AG04449 (cell line): ENCODE measurements around the gene DYRK1B.

ENCODE experiments used
- CTCF ChIA-PET: fragments of 350-600 bp; formaldehyde crosslinking; extraction: SDS; loops from one replicate; lab custom pipeline; 2021; ENCODE audit warnings: antibody characterized with exemption; lab: Yijun Ruan, JAX
- POLR2A ChIA-PET: fragments of 400-600, 350-600 bp; formaldehyde crosslinking; extraction: SDS; loops from one replicate; lab custom pipeline; 2020; ENCODE audit warnings: antibody characterized with exemption, inconsistent platforms; lab: Yijun Ruan, JAX
- DNase-seq: peaks from one replicate; pipeline ENCODE4 v3.0.0-alpha.2; 2010; ENCODE audit warnings: low read depth, low spot score
- H3K4me3 ChIP-seq: 2 replicates; pipeline ENCODE4 v1.5.1; 2011; ENCODE audit warnings: low read depth, mild to moderate bottlenecking, control low read depth, low read length
- TF ChIP-seq, protein P1 (sequence below): IDR thresholded peaks from one replicate; pipeline ENCODE4 v1.5.1; 2011; ENCODE audit warnings: mild to moderate bottlenecking, moderate library complexity, low read length, control low read depth, inconsistent platforms; ENCODE audit not compliant: insufficient read depth; ENCODE audit errors: missing control alignments

The DYRK1B gene

DNA sequence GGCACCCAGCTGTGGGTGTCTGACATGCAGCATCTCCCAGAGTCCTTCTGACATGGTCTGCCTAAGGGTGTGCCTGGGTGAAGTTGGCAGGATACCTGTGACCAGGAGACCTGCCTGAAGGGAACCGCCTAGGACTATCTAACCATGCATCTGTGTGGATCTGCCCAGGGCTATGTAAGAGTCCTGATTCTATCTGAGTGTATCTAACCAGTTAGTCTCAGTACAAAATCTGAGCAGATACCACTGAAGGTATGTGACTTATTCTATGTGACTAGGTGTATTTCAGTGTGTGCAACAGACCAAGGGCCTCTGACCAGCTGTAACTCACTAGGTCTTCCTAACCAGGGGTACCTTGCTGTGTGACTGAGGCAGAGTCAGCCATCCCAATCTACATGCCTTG lies 40.4 kb upstream of the DYRK1B start:
- POLR2A ChIA-PET, result no interaction called here
- TF ChIP-seq, protein P1, sequence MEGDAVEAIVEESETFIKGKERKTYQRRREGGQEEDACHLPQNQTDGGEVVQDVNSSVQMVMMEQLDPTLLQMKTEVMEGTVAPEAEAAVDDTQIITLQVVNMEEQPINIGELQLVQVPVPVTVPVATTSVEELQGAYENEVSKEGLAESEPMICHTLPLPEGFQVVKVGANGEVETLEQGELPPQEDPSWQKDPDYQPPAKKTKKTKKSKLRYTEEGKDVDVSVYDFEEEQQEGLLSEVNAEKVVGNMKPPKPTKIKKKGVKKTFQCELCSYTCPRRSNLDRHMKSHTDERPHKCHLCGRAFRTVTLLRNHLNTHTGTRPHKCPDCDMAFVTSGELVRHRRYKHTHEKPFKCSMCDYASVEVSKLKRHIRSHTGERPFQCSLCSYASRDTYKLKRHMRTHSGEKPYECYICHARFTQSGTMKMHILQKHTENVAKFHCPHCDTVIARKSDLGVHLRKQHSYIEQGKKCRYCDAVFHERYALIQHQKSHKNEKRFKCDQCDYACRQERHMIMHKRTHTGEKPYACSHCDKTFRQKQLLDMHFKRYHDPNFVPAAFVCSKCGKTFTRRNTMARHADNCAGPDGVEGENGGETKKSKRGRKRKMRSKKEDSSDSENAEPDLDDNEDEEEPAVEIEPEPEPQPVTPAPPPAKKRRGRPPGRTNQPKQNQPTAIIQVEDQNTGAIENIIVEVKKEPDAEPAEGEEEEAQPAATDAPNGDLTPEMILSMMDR, result no peak
- CTCF ChIA-PET, result no interaction called here
- no peak for DNase-seq
- no peak overlapping the region for H3K4me3 ChIP-seq

DNA sequence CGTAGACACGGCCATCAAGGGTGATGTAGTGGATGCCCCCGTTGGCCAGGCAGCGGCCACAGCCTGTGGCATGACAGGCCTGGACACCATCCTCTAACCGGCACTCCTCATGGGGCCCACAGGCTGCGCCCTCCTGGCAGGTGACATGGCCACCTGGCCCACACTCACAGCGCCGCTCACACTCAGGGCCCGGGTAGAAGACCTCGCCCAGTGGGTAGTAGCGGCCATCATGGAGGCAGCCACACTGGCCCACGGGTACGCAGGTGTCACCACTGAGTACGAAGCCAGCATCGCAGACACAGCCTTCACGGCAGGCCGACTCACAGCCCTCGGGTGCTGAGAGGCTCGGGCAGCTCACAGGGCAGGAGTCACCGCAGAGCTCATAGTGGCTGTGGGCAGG lies 39.4 kb upstream of the DYRK1B start:
- no peak overlapping the region for H3K4me3 ChIP-seq
- no peak for DNase-seq
- ChIA-PET CTCF (no interaction called here), POLR2A (no interaction called here)
- TF ChIP-seq, protein P1, result no peak

DNA sequence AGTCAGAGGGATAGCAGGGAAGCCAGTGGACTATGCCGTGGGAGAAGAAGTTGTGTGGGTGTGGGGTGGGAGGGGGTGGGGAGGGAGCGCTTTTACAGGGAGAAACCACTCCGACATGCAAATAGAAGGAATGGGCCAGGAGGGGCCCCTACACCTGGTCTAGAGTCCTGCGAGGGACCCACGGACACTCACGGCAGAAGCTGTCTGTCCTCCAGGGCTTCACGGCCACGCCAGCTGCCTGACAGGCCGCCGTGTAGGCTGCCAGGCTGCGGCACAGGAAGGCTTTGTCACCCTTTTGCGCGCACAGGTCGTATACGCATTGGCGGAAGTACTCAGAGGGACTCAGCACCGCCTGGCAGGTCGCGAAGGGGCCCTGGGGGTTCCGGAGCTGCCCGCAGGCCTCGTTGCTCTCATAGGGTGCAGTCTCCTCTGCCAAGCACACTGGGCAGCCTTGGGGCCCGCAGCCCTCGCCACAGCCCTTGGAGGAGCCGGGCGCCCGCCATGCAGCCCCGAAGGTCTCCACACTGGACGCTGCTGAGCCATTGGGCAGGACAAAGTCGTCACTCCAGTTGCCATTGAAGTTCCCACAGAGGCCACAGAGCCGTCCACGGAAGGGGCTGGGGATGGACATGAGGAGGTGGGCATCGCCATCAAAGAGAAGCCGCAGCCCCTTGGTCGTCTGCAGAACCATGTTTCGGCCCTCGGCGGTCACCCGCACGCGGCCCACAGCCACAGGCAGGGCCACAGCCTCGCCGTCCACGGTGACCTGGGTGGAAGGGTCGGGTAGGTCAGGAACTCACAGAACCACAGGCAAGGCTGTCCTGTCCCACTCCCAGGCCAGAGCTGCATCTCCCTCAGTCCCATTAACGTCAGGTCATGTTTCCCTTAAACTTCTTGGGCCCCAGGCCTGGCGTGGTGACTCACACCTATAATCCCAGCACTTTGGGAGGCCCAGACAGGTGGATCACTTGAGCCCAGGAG lies 38.2 kb upstream of the DYRK1B start:
- TF ChIP-seq, protein P1, result no peak
- CTCF ChIA-PET, result no interaction called here
- H3K4me3 ChIP-seq, result no peak overlapping the region
- POLR2A ChIA-PET, result no interaction called here
- no peak for DNase-seq

DNA sequence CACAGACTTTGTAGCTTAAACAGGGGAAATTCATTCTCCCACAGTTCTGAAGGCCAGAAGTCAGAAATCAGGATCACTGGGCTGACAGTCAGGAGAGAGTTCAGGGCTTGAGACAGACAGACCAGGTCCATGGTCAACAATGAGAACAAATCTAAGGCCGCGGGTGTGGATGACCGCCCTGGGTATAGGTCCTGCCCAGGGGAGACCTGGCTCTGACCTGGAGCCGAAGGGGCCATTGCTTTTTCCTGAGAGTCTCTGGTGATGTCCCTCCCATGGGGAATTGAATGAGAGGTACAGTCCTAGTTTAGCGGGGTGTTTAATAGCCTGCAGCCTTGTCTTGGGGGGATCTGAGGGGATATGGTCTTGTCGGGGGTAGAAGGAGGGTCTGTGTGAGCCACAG lies 37.4 kb upstream of the DYRK1B start:
- CTCF ChIA-PET, result no interaction called here
- TF ChIP-seq, protein P1, result no peak
- POLR2A ChIA-PET, result no interaction called here
- no peak for DNase-seq
- no peak overlapping the region for H3K4me3 ChIP-seq

DNA sequence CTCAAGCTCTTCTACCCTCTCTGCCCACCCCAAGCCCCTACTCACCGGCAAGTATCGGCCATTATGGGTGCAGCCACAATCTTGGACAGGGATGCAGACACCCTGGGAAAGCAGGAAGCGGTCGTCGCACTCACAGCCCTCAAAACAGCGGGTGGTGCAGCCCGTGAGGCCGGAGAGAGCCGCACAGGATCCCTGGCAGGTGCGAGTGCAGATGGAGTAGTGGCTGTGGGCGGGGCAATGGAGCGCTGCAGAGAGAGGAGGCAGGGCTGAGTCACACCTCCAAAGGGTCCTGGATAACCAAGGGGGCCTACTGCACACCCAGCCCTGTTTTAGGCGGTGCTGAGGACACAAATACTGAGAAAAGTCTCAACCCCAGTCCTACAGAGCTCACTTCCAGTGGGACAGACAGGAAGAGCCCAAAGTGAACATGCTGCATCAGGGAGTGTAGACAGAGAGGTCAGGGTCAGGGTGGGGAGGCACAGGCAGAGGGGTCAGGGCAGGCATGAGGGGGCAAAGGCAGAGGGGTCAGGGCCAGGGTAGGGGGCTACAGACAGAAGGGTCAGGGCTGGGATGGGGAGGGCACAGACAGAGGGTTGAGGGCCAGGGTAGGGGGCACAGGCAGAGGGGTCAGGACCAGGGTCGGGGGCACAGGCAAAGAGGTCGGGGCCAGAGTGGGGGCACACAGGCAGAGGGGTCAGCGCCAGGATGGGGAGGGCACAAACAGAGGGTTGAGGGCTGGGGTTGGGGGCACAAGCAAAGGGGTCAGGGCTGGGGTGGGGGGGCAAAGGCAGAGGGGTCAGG lies 36.4 kb upstream of the DYRK1B start:
- ChIA-PET POLR2A (interaction anchor here (1.2 kb wide), 1 partner anchor 8 kb away, joined by 3 read pairs; no protein-coding TSS in a partner anchor), CTCF (no interaction called here)
- no peak for DNase-seq
- no peak overlapping the region for H3K4me3 ChIP-seq
- TF ChIP-seq, protein P1, result no peak

DNA sequence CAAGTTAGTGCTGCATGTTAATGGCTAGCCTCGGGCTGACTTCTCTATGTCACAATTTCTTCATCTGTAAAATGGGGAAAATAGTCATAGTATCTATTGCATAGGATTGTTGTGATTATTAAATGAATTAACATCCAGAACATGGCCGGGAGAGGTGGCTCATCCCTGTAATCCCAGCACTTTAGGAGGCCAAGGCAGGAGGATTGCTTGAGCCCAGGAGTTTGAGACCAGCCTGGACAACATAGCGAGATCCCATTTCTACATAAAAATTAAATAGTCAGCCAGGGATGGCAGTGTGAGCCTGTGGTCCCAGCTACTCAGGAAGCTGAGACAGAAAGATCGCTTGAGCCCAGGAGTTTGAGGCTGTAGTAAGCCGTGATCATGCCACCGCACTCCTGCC lies 34.0 kb upstream of the DYRK1B start:
- TF ChIP-seq, protein P1, result no peak
- H3K4me3 ChIP-seq, result no peak overlapping the region
- POLR2A ChIA-PET, result no interaction called here
- CTCF ChIA-PET, result no interaction called here
- no peak for DNase-seq
